ENCODE data around the gene BPIFA2. TPM values are rescaled to one million over a fixed set of nuclear protein-coding genes. Genes with fewer than 3 reads are reported as not detected.

BPIFA2 gene
- total RNA-seq, 4 donors from 2014 or later: not detected

GRCh38 chr20:33187491-33187890, 19.5 kb downstream of the BPIFA2 start:
- TF ChIP-seq CTCF (IDR thresholded peaks at IDR 0.05; ENCODE audit: low read depth): no peak

- TF ChIP-seq CTCF (IDR thresholded peaks at IDR 0.05; ENCODE audit: low read depth): no peak
Observed at GRCh38 chr20:33188421-33188820, 20.5 kb downstream of the BPIFA2 start.

- TF ChIP-seq CTCF (IDR thresholded peaks at IDR 0.05; ENCODE audit: low read depth): no peak
Observed at GRCh38 chr20:33191484-33191883, 23.5 kb downstream of the BPIFA2 start.

GRCh38 chr20:33191955-33192354, 24.0 kb downstream of the BPIFA2 start:
- TF ChIP-seq CTCF (IDR thresholded peaks at IDR 0.05; ENCODE audit: low read depth): no peak

GRCh38 chr20:33192912-33193501, 25.0 kb downstream of the BPIFA2 start:
- no peak for TF ChIP-seq CTCF (IDR thresholded peaks at IDR 0.05; ENCODE audit: low read depth)

GRCh38 chr20:33199026-33199425, 31.1 kb downstream of the BPIFA2 start:
- no peak for TF ChIP-seq CTCF (IDR thresholded peaks at IDR 0.05; ENCODE audit: low read depth)

GRCh38 chr20:33202451-33202850, 34.5 kb downstream of the BPIFA2 start:
- no peak for TF ChIP-seq CTCF (IDR thresholded peaks at IDR 0.05; ENCODE audit: low read depth)
